ENCODE data around the gene NDUFB7. TPM values are rescaled to one million over a fixed set of nuclear protein-coding genes. Genes with fewer than 3 reads are reported as not detected.
"Not testable (repeated sequence)": the region's sequence is repeated elsewhere in the genome, so short reads cannot be mapped to it uniquely, and the experiment has no call there.

Gene NDUFB7
- total RNA-seq, 2 donors from 2014 or later: 121 to 206 TPM

DNA sequence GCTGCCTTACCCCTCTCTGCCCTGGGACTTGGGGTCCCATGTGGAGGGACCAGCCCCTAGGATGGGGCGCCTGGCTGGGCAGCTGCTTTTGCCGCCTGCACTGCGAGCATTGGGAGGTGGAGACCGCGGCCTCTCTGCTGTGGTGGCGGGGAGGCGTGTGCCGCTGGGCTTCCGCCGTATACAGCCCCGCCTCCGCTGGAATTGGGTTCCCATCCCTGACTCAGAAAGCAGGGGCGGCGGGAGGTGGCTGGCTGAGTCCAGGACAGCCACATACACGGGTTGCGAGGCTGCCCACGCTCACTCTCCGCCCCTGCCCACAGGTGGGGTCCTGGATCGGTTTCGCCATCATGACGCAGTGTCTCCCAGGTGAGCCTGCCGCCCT lies 6.6 kb downstream of the NDUFB7 start:
- DNase-seq (no peak), ATAC-seq (no peak)
- Histone ChIP-seq H3K9me3 (no peaks in the 10 kb centered on the region), H3K4me3 (no peak overlapping the region), H3K27me3 (no peaks in the 10 kb centered on the region), H3K27ac (no peak overlapping the region), H3K36me3 (replicated peaks in 1 of 2; ENCODE audit: insufficient read depth in 1 of 2, low read depth in 2 of 2) (no peaks in the 10 kb centered on the region), H3K4me1 (peaks cover 18% of the 10 kb centered on the region)
- intact Hi-C loops (cut with DNase I): loop anchor here (10.0 kb wide), 1 partner anchor 120 kb away; no protein-coding TSS in a partner anchor
- TF ChIP-seq, protein P1, sequence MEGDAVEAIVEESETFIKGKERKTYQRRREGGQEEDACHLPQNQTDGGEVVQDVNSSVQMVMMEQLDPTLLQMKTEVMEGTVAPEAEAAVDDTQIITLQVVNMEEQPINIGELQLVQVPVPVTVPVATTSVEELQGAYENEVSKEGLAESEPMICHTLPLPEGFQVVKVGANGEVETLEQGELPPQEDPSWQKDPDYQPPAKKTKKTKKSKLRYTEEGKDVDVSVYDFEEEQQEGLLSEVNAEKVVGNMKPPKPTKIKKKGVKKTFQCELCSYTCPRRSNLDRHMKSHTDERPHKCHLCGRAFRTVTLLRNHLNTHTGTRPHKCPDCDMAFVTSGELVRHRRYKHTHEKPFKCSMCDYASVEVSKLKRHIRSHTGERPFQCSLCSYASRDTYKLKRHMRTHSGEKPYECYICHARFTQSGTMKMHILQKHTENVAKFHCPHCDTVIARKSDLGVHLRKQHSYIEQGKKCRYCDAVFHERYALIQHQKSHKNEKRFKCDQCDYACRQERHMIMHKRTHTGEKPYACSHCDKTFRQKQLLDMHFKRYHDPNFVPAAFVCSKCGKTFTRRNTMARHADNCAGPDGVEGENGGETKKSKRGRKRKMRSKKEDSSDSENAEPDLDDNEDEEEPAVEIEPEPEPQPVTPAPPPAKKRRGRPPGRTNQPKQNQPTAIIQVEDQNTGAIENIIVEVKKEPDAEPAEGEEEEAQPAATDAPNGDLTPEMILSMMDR (IDR thresholded peaks at IDR 0.05): no peak
- no peak for TF ChIP-seq POLR2A (IDR thresholded peaks at IDR 0.05)
- WGBS, 2 donors: 84 to 91% methylated on average over 7 to 19 of the region's 22 CpGs

DNA sequence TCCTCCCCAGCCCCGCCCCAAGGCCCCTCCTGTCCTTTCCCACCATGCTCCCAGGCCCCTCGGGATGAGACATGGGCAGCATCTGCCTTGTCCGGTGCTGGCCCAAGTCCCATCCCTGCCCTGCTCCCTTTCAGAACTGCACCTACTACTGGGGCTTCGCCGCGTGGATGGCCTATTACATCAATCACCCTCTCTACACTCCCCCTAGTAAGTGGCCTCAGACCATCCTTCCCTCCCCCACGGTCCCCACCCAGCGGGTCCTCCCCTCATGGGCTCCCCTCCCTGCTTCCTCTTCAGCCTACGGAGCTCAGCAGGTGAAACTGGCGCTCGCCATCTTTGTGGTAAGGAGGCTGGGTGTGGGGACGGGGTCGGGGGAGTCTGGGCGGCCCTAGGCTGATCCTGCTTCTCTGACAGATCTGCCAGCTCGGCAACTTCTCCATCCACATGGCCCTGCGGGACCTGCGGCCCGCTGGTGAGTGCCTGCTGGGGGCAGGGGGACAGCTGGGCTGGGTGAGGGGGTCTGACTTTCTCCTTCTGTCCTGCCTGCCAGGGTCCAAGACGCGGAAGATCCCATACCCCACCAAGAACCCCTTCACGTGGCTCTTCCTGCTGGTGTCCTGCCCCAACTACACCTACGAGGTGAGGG lies 7.1 kb downstream of the NDUFB7 start:
- not testable (repeated sequence) for H3K27ac ChIP-seq; DNase-seq; H3K27me3 ChIP-seq; ATAC-seq; H3K9me3 ChIP-seq; H3K4me3 ChIP-seq; H3K36me3 ChIP-seq (replicated peaks in 1 of 2; ENCODE audit: insufficient read depth in 1 of 2, low read depth in 2 of 2)
- 84 to 91% methylated on average over 17 to 20 of the region's 22 CpGs for WGBS, 2 donors
- intact Hi-C loops (cut with DNase I): loop anchor here (10.0 kb wide), 1 partner anchor 120 kb away; no protein-coding TSS in a partner anchor
- H3K4me1 ChIP-seq: peaks cover 15% of the 10 kb centered on the region

DNA sequence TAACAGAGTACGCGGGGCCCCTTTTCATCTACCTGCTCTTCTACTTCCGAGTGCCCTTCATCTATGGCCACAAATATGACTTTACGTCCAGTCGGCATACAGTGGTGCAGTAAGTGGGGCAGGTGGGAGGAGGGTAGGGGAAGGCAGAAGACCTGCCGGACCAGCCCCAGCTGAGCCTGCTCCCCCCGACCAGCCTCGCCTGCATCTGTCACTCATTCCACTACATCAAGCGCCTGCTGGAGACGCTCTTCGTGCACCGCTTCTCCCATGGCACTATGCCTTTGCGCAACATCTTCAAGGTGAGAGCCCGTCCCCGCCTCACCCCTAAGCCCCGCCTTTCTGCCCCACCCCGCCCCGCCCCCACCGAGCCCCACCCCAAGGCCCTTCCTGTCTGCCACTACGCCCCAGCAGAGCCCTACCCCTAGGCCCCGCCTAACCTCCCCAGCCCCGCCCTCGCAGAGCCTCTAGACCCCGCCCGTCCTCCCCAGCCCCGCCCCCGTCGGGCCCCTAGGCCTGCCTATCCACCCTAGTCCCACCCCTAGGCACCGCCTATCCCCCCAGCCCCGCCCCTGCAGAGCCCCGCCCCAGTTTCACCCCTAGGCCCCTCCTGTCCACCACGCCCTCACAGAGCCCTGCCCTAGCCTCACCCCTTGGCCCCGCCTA lies 7.7 kb downstream of the NDUFB7 start:
- no peaks in the 10 kb centered on the region for H3K27me3 ChIP-seq
- H3K4me3 ChIP-seq: no peak overlapping the region
- no peaks in the 10 kb centered on the region for H3K9me3 ChIP-seq
- intact Hi-C loops (cut with DNase I): loop anchor here (10.0 kb wide), 1 partner anchor 121 kb away; no protein-coding TSS in a partner anchor
- ATAC-seq (no peak), DNase-seq (peak in 1 of 4 donors; percentile 21)
- H3K27ac ChIP-seq: no peak overlapping the region
- TF ChIP-seq, protein P1 (IDR thresholded peaks at IDR 0.05): no peak
- TF ChIP-seq POLR2A (IDR thresholded peaks at IDR 0.05): no peak
- H3K4me1 ChIP-seq: peaks cover 14% of the 10 kb centered on the region
- 79 to 85% methylated on average over 18 to 24 of the region's 33 CpGs for WGBS, 2 donors
- H3K36me3 ChIP-seq (replicated peaks in 1 of 2; ENCODE audit: insufficient read depth in 1 of 2, low read depth in 2 of 2): no peaks in the 10 kb centered on the region

DNA sequence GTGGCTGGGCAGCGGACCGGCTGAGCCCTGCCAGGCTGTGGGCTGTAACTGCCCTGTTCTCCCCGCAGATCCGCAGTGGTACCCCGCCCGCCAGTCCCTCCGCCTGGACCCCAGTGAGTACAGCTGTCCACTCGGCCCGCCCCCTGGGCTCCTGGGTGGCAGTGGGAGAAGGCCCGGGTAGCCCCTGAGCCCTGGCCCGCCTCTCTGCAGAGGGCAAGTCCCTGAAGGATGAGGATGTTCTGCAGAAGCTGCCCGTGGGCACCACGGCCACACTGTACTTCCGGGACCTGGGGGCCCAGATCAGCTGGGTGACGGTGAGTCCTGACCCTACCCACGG lies 8.3 kb downstream of the NDUFB7 start:
- Histone ChIP-seq H3K4me1 (peaks cover 14% of the 10 kb centered on the region), H3K27ac (no peak overlapping the region), H3K4me3 (no peak overlapping the region), H3K27me3 (no peaks in the 10 kb centered on the region), H3K36me3 (replicated peaks in 1 of 2; ENCODE audit: insufficient read depth in 1 of 2, low read depth in 2 of 2) (no peaks in the 10 kb centered on the region), H3K9me3 (no peaks in the 10 kb centered on the region)
- no peak for TF ChIP-seq POLR2A (IDR thresholded peaks at IDR 0.05)
- TF ChIP-seq, protein P1 (IDR thresholded peaks at IDR 0.05): no peak
- ATAC-seq: no peak
- intact Hi-C loops (cut with DNase I): loop anchor here (10.0 kb wide), 1 partner anchor 121 kb away; no protein-coding TSS in a partner anchor
- WGBS, 2 donors: 80 to 85% methylated on average over 1 to 6 of the region's 16 CpGs
- DNase-seq: no peak

DNA sequence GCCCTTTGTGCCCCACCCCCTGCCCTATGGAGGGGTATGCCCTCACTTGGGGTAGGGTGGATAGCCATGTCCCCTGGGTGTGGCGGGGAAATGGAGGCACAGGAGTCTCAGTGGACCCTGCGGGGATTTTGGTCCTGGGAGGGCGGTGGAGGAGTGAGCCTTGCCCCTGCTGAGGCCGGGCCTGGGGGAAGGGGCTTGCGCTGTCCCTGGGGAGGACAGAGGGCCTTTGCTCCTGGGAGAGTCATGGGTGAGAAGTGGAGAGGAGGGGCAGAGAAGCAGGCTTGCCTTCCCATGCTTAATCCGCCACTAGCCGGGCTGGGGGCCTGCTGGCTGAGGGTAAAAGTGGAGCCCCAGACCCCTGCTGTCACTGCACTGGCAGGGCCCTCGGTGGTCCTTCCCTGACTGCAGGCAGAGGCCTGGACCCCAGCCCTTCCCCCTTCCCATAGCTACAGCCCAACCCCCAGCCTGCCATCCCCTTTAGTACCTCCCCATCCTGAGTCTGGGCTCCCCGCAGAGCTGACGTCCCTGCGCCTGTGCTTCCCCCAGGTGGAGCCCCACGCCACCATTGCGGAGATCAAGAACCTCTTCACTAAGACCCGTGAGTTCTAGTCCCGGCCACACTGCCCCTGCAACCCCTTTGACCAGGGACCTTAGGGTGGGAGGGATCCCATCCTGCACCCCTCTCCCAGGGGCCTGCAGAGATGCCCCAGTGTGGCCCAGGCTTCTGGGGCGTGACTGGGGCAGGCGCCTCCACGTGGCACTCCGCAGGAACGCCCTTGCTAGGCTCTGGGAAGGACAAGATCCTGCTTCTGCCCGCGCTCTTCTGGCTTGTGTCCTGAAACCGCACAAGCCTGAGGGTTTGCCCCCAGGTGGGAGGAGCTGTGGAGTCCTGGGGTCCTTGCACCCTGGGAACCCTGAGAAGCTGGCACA lies 8.9 kb downstream of the NDUFB7 start:
- WGBS, 2 donors: 92 to 96% methylated on average over 12 to 21 of the region's 23 CpGs
- H3K36me3 ChIP-seq (replicated peaks in 1 of 2; ENCODE audit: insufficient read depth in 1 of 2, low read depth in 2 of 2): no peaks in the 10 kb centered on the region

More for the DNA sequence above, 8.9 kb downstream of the NDUFB7 start:
- Histone ChIP-seq H3K4me3 (no peak overlapping the region), H3K4me1 (peaks cover 14% of the 10 kb centered on the region), H3K9me3 (no peaks in the 10 kb centered on the region), H3K27me3 (no peaks in the 10 kb centered on the region), H3K27ac (peak overlapping the region in 2 of 4 donors; percentile 47 to 55)
- intact Hi-C loops (cut with DNase I): loop anchor here (10.0 kb wide), 1 partner anchor 122 kb away; no protein-coding TSS in a partner anchor
- no peak for DNase-seq
- TF ChIP-seq POLR2A (IDR thresholded peaks at IDR 0.05): no peak
- TF ChIP-seq, protein P1 (IDR thresholded peaks at IDR 0.05): no peak
- no peak for ATAC-seq
